ENCODE data around the gene STX19. TPM values are rescaled to one million over a fixed set of nuclear protein-coding genes. Genes with fewer than 3 reads are reported as not detected.

Gene STX19
- total RNA-seq, 4 donors from 2014 or later: 3.1 to 5.5 (median 4.3) TPM

GRCh38 chr3:94043285-94043684 is 14.9 kb upstream of the STX19 start:
- 86% methylated on average over 1 of the region's 1 CpG for WGBS
- TF ChIP-seq EP300 (IDR thresholded peaks at IDR 0.05): no peak
- TF ChIP-seq POLR2AphosphoS5 (IDR thresholded peaks at IDR 0.05): no peak
- TF ChIP-seq CTCF (IDR thresholded peaks at IDR 0.05): no peak
- no peak for TF ChIP-seq POLR2A (IDR thresholded peaks at IDR 0.05)
- H3K27ac ChIP-seq: no peak overlapping the region
- DNase-seq (ENCODE audit: low spot score in 2 of 2): no peak
- no peaks in the 10 kb centered on the region for H3K27me3 ChIP-seq
- H3K36me3 ChIP-seq: peaks cover 23% of the 10 kb centered on the region
- H3K9me3 ChIP-seq: no peaks in the 10 kb centered on the region
- H3K4me1 ChIP-seq: no peaks in the 10 kb centered on the region
- H3K4me3 ChIP-seq: no peak overlapping the region

DNA sequence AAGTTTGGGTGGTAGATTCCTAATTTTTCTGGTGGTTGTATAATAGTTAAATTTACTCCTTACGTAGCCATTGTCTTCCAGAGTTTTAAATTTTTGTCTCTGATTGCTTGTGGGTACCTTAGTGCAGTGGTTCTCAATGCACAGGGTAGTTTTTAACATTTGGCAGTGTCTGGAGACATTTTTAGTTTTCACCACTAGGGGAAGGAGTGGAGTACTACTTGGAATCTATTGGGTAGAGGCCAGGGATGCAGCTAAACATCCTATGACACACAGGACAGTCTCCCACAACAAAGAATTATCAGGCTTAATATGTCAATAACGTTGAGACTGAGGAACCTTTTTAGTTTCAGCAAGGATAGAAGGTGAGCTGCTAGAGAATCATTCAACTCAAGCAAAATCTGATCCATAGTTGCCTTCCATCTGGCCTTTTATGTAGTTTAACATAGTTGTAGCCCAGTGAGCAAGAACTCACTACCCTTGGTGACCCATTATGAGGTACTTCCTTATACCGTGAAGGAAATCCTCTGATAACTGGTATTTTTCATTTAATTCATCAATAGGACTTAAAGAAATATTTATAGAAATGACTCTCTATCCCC is 8.6 kb upstream of the STX19 start:
- Histone ChIP-seq H3K27ac (no peak overlapping the region), H3K36me3 (peaks cover 7% of the 10 kb centered on the region), H3K9me3 (no peaks in the 10 kb centered on the region), H3K27me3 (no peaks in the 10 kb centered on the region), H3K4me1 (no peaks in the 10 kb centered on the region), H3K4me3 (no peak overlapping the region)
- TF ChIP-seq EP300 (IDR thresholded peaks at IDR 0.05) (no peak), CTCF (IDR thresholded peaks at IDR 0.05) (peak in 1 of 2 donors; percentile 14)
- 79% methylated on average over 3 of the region's 3 CpGs for WGBS
- DNase-seq (ENCODE audit: low spot score in 2 of 2): no peak

- 52% methylated on average over 2 of the region's 2 CpGs for WGBS
- Histone ChIP-seq H3K27me3 (no peaks in the 10 kb centered on the region), H3K4me1 (peaks cover 4% of the 10 kb centered on the region), H3K36me3 (no peaks in the 10 kb centered on the region), H3K27ac (no peak overlapping the region), H3K4me3 (no peak overlapping the region), H3K9me3 (no peaks in the 10 kb centered on the region)
- TF ChIP-seq CTCF (IDR thresholded peaks at IDR 0.05): no peak
- TF ChIP-seq POLR2A (IDR thresholded peaks at IDR 0.05): no peak
- TF ChIP-seq POLR2AphosphoS5 (IDR thresholded peaks at IDR 0.05): no peak
- no peak for TF ChIP-seq EP300 (IDR thresholded peaks at IDR 0.05)
- no peak for DNase-seq (ENCODE audit: low spot score in 2 of 2)
These were observed 1.8 kb downstream of the STX19 start for GRCh38 chr3:94026623-94027022.

DNA sequence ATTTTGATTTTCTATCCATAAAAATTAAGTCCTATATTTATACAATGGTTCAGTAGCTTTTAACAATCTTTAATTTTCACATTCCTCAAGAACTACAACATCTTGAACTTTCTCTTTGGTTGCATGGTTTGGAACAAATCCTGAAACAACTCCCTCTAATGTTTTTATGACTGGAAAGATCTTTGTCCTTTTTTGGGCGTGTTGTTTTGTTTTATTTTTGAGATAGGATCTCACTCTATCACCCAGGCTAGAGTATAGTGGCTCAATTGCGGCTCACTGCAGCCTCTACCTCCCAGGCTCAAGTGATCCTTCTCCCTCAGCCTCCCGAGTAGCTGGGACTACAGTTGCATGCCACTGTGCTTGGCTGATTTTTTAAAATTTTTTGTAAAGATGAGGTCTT is 4.0 kb downstream of the STX19 start:
- H3K27ac ChIP-seq: no peak overlapping the region
- DNase-seq (ENCODE audit: low spot score in 2 of 2): no peak
- no peaks in the 10 kb centered on the region for H3K36me3 ChIP-seq
- 78% methylated on average over 3 of the region's 3 CpGs for WGBS
- no peak overlapping the region for H3K4me3 ChIP-seq
- H3K27me3 ChIP-seq: no peaks in the 10 kb centered on the region
- peaks cover 4% of the 10 kb centered on the region for H3K4me1 ChIP-seq
- no peak for TF ChIP-seq EP300 (IDR thresholded peaks at IDR 0.05)
- no peak for TF ChIP-seq CTCF (IDR thresholded peaks at IDR 0.05)
- TF ChIP-seq POLR2A (IDR thresholded peaks at IDR 0.05): no peak
- TF ChIP-seq POLR2AphosphoS5 (IDR thresholded peaks at IDR 0.05): no peak
- H3K9me3 ChIP-seq: no peaks in the 10 kb centered on the region

- H3K27me3 ChIP-seq: no peaks in the 10 kb centered on the region
- no peak for DNase-seq (ENCODE audit: low spot score in 2 of 2)
- H3K27ac ChIP-seq: no peak overlapping the region
- H3K4me3 ChIP-seq: no peak overlapping the region
- TF ChIP-seq POLR2AphosphoS5 (IDR thresholded peaks at IDR 0.05): no peak
- TF ChIP-seq CTCF (IDR thresholded peaks at IDR 0.05): no peak
- no peak for TF ChIP-seq POLR2A (IDR thresholded peaks at IDR 0.05)
- no peak for TF ChIP-seq EP300 (IDR thresholded peaks at IDR 0.05)
- no peaks in the 10 kb centered on the region for H3K4me1 ChIP-seq
- no peaks in the 10 kb centered on the region for H3K36me3 ChIP-seq
- 87% methylated on average over 3 of the region's 3 CpGs for WGBS
- no peaks in the 10 kb centered on the region for H3K9me3 ChIP-seq
These were observed 8.1 kb downstream of the STX19 start for GRCh38 chr3:94020293-94020692.

All from suprapubic skin (tissue), 4 donors.